ENCODE results near the gene BAX.

GRCh38 chr19:48965806-48966540 lies 11.3 kb downstream of the BAX start:
- TF ChIP-seq CTCF (IDR thresholded peaks at IDR 0.05; ENCODE audit: low read depth, low read length, missing input control) (no peak), TAF1 (conservative IDR thresholded peaks at IDR 0.05) (no peak), HNF4G (IDR thresholded peaks at IDR 0.05) (no peak), ZBTB33 (IDR thresholded peaks at IDR 0.05) (no peak), RAD21 (IDR thresholded peaks at IDR 0.05) (no peak), FOXA1 (IDR thresholded peaks at IDR 0.05) (no peak), EGR1 (IDR thresholded peaks at IDR 0.05; ENCODE audit: low read depth in 2 of 2) (no peak), GABPA (IDR thresholded peaks at IDR 0.05 in 1 of 2, conservative IDR thresholded peaks at IDR 0.05 in 1 of 2) (no peak), YY1 (IDR thresholded peaks at IDR 0.05) (no peak), REST (IDR thresholded peaks at IDR 0.05) (no peak), MAX (IDR thresholded peaks at IDR 0.05) (no peak), SP1 (IDR thresholded peaks at IDR 0.05) (no peak), NR2F2 (IDR thresholded peaks at IDR 0.05) (no peak), RXRA (IDR thresholded peaks at IDR 0.05) (peak in 1 of 2 donors; percentile 14)

All from liver (tissue), 3 donors.